GM18511 (cell line): ENCODE results near the gene GNRHR.
"Not testable (repeated sequence)": the region's sequence is repeated elsewhere in the genome, so short reads cannot be mapped to it uniquely, and the experiment has no call there.

Experiments used
- ATAC-seq: cut with Tn5 transposase; IDR thresholded peaks from one replicate; pipeline ENCODE4 v1.9.1; 2021; ENCODE audit warnings: mild to moderate bottlenecking, moderate library complexity; ENCODE audit not compliant: unreplicated experiment

GNRHR gene, protein sequence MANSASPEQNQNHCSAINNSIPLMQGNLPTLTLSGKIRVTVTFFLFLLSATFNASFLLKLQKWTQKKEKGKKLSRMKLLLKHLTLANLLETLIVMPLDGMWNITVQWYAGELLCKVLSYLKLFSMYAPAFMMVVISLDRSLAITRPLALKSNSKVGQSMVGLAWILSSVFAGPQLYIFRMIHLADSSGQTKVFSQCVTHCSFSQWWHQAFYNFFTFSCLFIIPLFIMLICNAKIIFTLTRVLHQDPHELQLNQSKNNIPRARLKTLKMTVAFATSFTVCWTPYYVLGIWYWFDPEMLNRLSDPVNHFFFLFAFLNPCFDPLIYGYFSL

DNA sequence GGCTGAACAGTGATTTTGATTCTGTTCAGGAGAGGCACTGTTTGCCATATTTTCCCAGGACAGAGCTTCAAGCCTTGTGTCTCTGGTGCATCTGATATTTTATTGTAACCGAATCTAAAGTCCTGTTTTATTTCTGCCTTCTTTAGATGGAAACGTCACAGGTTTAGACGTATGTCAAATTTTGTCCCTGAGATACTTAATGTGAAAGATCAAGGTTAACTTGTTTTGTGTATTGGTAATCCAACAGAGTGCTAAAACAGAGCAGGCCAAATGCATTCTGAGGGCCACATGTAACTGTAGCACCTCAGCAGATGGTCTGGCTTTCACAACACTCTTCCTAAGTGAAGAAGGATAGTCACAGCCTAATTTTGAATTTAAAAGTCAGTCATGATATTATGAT lies at the start of gene GNRHR:
TSS of gene GNRHR (minus strand) at position 101 of the 400 bp plus-strand sequence. CDS start at position 48, 53 bp downstream.
- no peak for ATAC-seq

DNA sequence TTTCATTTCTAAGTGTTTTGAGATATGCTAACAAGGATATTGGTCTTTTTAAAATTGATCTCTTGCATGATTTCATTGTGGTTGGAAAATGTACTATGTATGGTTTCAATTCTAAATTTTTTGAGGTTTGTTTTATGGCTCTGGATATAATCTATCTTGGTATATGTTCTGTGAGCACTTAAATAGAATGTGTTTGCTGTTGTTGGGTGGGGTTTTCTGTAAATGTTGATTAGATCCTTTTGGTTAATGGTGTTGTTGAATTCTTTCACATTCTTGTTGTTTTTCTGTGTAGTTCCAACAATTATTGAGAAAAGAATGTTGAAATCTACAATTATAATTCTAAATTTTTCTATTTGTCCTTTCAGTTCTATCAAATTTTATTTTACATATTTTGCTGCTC lies 42.6 kb upstream of the GNRHR start:
- no peak for ATAC-seq

DNA sequence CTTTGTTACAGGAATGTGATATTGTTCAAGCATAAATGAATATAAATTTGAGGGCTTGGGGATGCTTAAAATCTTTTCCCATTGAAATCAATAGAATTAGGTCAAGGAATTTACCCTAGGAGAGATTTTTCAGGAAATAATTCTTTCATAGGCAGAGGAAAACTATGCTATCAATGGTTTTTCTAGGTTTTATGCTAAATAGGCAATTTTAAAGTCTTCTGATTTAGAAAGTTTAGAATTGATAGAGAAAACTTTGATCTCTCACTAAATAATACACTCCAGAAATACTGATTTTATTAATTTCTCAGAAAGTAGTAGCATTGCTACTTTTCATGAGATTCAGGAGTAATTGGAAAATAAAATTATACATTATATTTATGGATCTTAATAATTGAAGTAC lies 36.5 kb upstream of the GNRHR start:
- no peak for ATAC-seq

DNA sequence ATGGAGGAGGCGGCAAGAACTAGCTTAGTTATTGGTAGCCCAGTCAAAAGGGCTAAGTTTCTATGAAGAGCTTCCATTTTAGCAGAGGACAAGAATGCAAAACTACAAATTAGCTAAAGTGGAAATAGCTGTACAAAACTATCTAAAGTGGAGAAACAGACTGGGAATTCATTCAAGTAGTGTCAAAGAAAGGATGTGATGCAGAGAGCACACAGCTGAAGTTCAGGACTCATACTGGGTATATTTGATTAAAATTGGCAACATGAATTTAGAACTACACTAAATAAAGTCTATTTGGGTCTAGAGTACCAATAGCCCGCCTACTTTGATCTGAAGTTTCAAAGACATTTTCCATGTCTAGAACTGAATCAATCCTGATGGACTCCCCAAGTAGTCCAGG lies 33.1 kb upstream of the GNRHR start:
- ATAC-seq = no peak

GRCh38 chr4:67785528-67785927 lies 31.3 kb upstream of the GNRHR start:
- ATAC-seq = no peak

- ATAC-seq = no peak
Observed at GRCh38 chr4:67779631-67780030, 25.4 kb upstream of the GNRHR start.

DNA sequence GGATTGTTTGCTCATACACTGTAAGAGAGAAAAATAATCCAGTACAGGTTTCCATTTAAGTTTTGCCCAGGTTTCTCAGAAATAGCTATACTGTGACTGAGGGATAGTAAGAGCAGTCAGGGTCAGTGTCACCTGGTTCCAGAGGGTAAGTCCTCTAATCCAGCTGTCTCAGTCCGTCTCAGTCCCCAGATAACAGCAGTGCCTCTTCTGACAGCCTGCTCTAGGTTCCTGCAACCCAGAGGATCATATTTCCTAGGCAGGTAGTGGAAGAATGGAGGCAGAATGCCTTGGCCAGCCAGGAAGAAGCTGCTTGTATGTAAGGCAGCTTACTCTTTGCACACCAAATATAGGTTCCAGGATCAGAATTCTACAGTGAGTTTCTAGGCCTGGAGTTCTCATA lies 22.6 kb upstream of the GNRHR start:
- ATAC-seq = no peak

DNA sequence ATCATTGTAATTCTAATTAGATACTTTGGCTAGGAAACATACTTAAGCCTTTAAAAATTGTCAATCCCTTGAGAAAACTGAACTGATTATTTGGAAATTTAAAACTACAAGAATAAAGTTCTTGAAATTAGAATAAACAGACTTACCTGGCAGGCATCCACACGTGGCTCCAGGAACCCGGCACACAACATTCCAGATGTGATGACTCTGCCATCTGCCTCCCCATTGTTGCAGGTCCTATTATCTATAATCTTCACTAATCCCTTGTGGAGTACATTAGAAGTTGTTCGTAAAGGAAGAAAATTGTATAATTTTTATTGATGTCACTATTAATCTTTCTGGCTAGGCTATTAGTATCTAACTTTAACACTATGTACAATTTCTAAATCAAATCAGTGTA lies 16.2 kb upstream of the GNRHR start:
- ATAC-seq = no peak

- no peak for ATAC-seq
Observed at GRCh38 chr4:67765928-67766327, 11.7 kb upstream of the GNRHR start.

- ATAC-seq = no peak
Observed at GRCh38 chr4:67765401-67765800, 11.2 kb upstream of the GNRHR start.

DNA sequence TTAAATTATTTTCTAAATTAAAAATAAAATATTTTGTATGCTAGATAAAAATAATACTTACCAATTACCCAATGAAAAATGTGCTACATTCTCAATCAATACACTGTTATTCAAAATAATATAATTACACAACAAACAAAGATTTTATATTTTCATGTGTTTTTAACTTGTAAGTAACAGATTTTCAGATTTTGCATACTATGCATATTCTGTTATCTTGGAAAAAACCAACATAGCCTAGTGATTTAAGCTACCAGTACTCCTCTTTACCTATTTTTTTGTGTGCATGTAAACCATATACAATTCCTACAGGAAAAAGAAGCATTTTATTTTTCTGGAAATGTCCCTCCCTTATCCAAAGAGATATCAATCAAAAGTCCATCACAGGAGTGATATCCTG lies 10.0 kb upstream of the GNRHR start:
- ATAC-seq = no peak

DNA sequence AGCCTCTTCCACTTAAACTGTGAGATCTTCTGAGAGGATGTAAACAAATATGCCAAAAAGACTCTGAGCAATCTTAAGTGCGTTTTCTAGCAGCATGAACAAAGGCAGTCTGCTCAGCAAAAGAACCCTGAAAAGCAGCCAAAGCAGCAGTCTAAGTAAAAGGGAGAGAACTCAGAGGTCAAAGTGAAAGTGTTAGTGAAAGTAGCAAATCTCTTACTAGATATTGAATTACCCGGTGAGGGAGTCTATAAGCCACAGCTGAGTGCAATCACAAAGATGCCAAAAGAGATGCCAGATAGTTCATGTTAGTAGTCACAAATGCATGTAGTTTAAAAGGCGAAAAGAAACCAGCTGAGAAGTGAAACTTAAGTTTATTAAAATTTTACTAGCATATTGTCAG lies 7.9 kb upstream of the GNRHR start:
- peak; percentile 99 for ATAC-seq

- ATAC-seq = not testable (repeated sequence)
Observed at GRCh38 chr4:67756991-67757390, 2.8 kb upstream of the GNRHR start.

DNA sequence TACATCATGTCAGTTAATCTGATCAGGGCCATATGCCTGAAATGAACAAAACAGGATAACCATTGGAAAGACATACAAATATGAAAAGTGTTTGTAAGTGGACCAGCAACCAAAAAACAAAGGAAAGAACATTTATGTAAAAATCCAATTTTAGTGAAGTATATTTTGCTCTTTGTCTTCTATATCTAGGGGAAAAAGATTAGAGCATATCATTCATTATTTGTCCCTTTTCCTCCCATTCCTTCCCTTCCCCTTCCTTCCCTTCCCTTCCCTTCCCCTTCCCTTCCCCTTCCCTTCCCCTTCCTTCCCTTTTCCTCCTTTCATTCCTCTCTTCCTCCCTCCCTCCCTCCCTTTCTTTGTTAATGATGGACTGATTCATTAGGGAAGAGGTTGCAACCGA lies 1.8 kb upstream of the GNRHR start:
- ATAC-seq = no peak

- ATAC-seq = no peak
Observed at GRCh38 chr4:67751260-67751659, 2.9 kb downstream of the GNRHR start.

GRCh38 chr4:67750691-67751090 lies 3.5 kb downstream of the GNRHR start:
- ATAC-seq = no peak

DNA sequence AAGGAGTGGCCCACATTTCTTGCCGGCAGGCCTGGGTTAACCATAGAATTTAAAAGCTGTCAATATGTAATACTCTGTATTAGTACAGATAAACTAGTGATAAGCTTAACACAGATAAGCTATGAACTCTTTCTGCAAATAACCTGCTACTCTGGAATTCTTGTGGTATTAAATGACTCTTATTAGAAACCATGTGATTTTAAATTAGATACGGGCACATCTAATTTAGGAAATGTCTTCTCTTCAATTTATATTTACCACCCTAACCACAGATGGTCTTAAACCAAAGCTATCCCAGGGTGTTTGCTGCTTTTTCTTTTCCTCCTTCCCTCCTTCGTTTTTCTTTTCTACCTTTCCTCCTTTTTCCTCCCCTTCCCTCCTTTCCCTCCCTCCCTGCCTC lies 4.9 kb downstream of the GNRHR start:
- no peak for ATAC-seq

GRCh38 chr4:67746797-67747495 lies 7.2 kb downstream of the GNRHR start:
- ATAC-seq = peak; percentile 71

DNA sequence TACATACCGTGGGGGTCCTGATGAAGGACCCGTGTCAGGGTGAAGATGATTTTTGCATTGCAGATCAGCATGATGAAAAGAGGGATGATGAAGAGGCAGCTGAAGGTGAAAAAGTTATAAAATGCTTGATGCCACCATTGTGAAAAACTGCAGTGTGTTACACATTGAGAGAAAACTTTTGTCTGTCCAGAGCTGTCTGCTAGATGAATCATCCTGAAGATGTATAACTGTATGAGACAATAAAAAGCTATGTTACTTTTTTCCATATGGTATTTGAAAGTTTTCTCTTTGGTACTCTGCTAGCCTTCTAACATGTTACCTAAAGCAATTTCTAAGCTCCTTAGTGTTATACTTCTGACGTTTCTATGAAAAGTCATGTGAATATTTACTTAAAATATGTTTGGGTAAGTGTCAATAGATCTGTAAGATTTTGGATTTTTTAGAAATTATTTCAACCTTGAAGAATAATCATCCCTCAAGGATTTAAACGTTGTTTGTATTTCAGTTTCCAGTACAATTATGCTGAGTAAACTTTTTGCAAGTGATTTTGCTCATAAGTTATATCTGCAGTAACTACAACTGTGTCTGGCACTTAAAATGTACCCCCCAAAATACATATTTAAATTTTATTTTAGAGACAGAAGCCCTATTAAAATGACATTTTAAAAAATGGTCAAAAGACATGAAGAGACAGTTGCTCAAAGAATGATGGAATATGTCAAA lies 9.5 kb downstream of the GNRHR start:
- no peak for ATAC-seq

GRCh38 chr4:67743194-67743593 lies 11.0 kb downstream of the GNRHR start:
- no peak for ATAC-seq

GRCh38 chr4:67736262-67736661 lies 17.9 kb downstream of the GNRHR start:
- no peak for ATAC-seq

GRCh38 chr4:67735325-67735724 lies 18.9 kb downstream of the GNRHR start:
- no peak for ATAC-seq
